WI38 (cell line): ENCODE data around the gene MTMR12.

Source experiments
- H3K4me3 ChIP-seq: 2 replicates; pipeline ENCODE4 v1.5.1; 2011; ENCODE audit warnings: low read depth, mild to moderate bottlenecking, control low read depth, low read length
- TF ChIP-seq, protein P1 (sequence below): IDR thresholded peaks from 2 replicates; pipeline ENCODE4 v1.5.1; 2012; ENCODE audit warnings: low read depth, mild to moderate bottlenecking, control low read depth, low read length

MTMR12 gene

GRCh38 chr5:32258424-32258823 lies 54.3 kb downstream of the MTMR12 start:
- TF ChIP-seq, protein P1, sequence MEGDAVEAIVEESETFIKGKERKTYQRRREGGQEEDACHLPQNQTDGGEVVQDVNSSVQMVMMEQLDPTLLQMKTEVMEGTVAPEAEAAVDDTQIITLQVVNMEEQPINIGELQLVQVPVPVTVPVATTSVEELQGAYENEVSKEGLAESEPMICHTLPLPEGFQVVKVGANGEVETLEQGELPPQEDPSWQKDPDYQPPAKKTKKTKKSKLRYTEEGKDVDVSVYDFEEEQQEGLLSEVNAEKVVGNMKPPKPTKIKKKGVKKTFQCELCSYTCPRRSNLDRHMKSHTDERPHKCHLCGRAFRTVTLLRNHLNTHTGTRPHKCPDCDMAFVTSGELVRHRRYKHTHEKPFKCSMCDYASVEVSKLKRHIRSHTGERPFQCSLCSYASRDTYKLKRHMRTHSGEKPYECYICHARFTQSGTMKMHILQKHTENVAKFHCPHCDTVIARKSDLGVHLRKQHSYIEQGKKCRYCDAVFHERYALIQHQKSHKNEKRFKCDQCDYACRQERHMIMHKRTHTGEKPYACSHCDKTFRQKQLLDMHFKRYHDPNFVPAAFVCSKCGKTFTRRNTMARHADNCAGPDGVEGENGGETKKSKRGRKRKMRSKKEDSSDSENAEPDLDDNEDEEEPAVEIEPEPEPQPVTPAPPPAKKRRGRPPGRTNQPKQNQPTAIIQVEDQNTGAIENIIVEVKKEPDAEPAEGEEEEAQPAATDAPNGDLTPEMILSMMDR = no peak
- H3K4me3 ChIP-seq = no peak overlapping the region

GRCh38 chr5:32255540-32255900 lies 57.2 kb downstream of the MTMR12 start:
- H3K4me3 ChIP-seq = no peak overlapping the region
- TF ChIP-seq, protein P1 = no peak

GRCh38 chr5:32254881-32255539 lies 57.7 kb downstream of the MTMR12 start:
- TF ChIP-seq, protein P1 = no peak

GRCh38 chr5:32251871-32252458 lies 60.8 kb downstream of the MTMR12 start:
- H3K4me3 ChIP-seq = no peak overlapping the region
- TF ChIP-seq, protein P1 = no peak

More at GRCh38 chr5:32254881-32255539, 57.7 kb downstream of the MTMR12 start:
- H3K4me3 ChIP-seq = no peak overlapping the region

DNA sequence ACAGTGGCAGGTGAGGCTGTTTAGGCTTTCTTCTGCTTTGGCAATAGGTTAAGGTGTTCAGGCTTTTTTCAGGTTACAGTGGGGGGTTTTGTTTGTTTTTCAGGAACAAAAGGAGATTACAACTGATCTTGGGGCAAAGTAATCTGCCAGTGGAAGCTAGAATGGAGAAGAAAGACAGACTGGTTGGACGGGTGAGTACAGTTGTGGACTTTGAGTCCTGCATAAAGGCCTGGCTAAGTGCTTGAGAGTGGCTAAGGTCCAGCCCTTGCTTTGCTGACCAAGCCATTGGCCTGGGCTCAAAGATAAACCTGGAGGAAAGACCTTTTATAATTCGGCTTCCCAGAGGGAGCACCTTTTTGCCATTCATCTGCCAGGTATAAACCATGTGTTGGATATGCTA lies 63.1 kb downstream of the MTMR12 start:
- no peak overlapping the region for H3K4me3 ChIP-seq

DNA sequence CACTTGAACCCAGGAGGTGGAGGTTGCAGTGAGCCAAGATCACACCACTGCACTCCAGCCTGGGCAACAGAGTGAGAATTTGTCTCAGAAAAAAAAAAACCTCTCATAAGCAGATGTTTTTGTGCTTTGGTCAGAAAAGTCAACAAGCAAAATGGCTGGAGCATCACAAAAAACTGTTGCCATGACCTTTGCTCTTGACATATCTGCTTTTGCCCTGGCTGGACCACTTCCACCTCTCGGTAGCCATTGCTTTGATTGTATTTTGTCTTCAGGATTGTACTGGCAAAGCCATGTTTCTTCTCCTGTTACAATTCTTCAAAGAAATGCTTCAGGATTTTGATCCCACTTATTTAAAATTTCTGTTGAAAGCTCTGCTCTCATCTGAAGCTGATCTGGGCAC lies 67.0 kb downstream of the MTMR12 start:
- TF ChIP-seq, protein P1 = no peak
- H3K4me3 ChIP-seq = no peak overlapping the region

More for the DNA sequence above, 63.1 kb downstream of the MTMR12 start:
- TF ChIP-seq, protein P1 = no peak

GRCh38 chr5:32244017-32244416 lies 68.7 kb downstream of the MTMR12 start:
- TF ChIP-seq, protein P1 = no peak
- no peak overlapping the region for H3K4me3 ChIP-seq
